HG03442 (cell line): ENCODE data around the gene MXRA8.
A peak's percentile ranks its signal among the peaks of the same experiment; 100 is the strongest.

ENCODE experiments used
- ATAC-seq: cut with Tn5 transposase; IDR thresholded peaks from one replicate; pipeline ENCODE4 v1.9.1; 2021; ENCODE audit warnings: mild to moderate bottlenecking, moderate library complexity; ENCODE audit not compliant: unreplicated experiment

Gene MXRA8

DNA sequence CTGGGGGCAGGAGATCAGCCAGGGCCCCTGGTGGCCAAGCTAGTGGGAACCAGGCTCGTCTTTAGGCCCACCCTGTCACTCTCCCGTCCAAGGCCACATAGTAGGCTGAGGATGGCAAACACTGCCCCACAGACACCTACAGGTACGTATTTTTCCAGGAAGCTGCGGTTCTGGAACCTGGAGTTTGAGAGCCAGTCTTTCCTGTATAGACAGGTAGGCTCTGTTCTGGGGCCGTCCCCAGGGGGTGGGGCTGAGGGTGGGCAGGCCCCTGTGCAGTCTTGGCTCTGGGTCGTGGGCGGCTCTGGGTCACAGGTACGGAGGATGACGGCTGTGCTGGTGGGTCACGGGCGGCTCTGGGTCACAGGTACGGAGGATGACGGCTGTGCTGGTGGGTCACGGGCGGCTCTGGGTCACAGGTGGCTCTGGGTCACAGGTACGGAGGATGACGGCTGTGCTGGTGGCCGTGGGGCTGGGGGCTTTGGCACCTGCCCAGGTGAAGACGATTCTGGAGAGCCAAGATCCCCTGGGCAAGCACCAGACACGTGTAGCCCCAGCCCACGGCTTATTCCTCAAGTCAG is 47.8 kb downstream of the MXRA8 start:
- no peak for ATAC-seq

DNA sequence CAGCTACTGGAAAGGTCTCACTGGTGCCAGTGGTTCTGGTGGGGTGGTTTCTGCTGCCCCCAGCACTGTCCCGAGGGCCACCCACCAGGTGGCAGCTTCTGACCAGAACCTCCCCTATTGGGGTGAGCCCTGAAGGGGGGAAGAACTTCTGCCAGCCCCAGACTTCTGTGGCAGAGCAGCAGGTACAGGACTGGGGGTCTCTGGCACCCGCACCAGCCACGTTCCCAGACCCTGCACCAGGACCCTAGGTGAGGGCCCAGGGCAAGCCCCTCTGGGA is 48.3 kb downstream of the MXRA8 start:
- ATAC-seq, result no peak

DNA sequence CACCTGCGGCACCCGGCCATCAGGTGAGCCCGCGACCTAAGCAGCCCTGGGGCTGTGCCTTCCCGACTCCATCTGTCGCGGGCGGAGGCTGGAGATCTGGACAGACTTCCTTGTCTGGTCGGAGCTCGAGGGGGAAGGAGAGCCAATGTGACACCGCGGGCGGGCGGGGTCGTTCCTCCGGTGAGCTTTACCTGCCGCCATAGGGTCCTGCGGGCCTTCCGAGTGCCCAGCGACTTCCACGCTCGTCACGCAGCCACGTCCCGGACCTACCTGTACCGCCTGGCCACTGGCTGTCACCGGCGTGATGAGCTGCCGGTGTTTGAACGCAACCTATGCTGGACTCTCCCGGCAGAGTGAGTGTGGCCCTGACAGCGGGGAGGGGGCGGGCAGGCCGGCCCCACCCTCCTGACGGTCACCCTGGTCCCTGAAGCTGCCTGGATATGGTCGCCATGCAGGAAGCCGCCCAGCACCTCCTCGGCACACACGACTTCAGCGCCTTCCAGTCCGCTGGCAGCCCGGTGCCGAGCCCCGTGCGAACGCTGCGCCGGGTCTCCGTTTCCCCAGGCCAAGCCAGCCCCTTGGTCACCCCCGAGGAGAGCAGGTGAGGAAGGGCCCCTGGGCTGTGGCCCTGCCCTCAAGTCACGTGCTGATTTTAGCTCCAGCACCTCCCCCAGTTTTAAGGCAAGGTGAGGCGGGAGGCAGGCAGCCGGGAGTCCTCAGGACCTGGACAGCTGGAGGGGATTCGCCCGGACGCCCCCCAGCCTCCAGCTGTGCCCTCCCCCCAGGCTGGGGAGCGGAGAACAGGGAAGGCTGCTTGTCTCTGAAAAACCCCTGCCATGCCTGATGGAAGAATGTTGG is 48.9 kb downstream of the MXRA8 start:
- ATAC-seq, result no peak

DNA sequence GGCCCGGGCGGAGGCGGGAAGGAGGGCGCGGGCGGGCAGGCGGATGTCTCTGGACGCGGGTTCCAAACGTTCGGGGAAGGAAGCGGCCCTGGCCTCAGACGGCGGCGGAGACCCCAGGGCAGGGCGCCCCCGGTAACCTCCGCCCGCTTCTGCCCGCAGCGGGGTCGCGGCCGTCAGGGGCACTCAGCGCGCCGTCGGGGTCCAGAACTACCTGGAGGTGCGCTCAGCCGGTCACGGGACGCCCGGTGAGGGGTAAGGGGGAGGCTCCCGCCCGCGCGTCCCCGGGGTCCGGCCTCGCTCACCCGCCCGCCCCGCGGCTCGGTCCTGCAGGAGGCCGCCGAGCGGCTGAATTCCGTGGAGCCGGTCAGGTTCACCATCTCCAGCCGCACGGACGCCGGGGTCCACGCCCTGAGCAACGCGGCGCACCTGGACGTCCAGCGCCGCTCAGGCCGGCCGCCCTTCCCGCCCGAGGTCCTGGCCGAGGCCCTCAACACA is 49.6 kb downstream of the MXRA8 start:
- ATAC-seq, result no peak

DNA sequence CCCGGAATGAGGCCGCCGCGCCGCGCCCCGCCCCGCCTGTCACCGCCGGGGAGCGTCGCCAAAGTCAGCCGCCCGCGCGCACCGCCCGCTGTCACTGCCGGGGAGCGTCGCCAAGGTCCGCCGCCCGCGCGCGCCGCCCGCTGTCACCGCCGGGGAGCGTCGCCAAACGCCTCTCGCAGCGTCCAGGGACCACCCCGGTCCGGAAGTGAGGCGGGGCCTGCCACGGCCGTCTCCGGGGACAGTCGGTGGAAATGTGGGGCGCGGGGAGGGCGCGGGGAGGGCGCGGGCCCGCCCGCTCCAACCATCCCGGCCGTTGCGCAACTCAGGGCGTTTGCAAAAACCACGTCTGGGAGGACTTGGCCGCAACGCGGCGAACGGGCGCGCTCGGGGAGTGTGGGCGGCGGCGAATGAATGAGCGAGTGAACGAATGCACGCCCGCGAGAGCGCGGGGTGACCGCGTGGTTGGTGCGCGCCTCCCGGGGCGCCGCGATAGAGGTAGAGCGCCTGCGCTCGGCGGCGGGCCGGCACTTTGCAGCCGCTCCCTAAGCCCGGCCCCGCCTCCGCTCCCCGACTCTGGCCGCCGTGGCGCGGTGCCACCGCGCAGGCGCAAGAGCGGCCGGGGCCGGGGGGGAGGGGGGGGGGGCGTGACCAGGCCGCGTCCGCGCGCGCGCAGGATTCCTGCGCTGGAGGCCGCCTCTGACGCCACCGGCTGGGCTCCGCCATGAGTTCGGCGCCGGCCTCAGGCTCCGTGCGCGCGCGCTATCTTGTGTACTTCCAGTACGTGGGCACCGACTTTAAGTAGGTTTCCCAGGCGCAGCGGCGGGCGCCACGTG is 50.2 kb downstream of the MXRA8 start, which contains the start of the genes ACAP3 and PUSL1:
TSS of gene ACAP3 (minus strand) at position 8 of the 833 bp plus-strand sequence. CDS start 115 bp downstream, outside the sequence.
TSS of gene PUSL1 (plus strand) at position 675 of the 833 bp plus-strand sequence. CDS start at position 722, 47 bp downstream.
- peak; percentile 59 for ATAC-seq

DNA sequence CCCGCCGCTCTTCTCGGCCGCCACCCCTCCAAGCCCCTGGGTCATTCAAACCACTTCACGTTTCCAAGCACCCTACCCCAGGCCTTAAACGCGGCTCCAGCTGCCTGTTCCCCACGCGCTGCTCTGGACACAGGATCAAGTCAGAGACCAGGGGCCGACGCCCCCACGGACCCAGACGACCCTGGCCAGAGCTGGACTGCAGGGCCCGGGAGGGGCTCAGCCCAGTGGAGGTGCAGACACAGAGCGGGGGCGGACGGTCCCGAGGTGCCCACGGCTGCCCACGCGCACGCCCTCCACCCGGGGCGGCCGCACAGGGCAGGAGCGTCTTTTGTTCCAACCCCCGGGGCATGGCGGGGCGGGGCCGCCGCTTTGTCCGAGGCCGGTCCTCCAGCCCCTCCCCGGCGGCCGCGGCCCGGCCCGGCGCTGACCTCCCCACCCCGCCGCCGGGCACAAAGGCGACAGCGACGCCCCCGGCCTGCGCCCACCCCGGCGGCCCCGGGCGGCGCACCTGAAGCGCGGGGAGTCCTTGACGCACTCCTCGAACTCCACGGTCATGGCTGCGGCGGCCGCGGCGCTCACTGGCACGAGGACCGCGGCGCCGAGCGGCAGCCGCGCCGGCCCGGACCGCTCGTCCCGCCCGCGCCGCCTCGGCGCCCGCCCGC is 51.0 kb downstream of the MXRA8 start:
- ATAC-seq, result peak; percentile 2

DNA sequence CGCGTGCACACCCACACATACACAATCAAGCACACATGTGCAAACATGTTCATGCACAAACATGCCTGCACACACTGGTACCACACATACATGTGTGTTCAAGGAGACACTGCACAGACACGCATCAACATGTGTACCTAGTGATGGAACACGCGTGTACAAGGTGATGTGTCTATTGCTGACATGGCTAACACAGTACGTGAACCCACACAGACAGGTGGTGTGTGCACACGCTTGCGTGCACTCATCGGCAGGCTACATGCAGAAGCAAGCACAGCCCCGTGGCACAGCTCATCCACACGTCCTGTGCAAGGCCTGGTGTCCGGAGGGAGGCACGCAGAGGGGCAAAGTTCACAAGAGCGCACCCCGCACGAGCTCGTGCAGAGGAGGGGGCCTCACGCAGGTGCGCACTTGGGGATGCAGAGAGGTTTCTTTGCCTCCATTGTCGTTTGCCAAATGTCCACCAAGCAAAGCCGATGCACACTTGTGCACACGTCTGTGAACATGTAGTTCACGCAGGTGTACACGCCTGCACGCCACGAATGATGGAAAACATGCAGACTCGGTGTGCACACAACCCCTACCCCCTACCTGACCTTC is 51.6 kb downstream of the MXRA8 start:
- ATAC-seq, result no peak

DNA sequence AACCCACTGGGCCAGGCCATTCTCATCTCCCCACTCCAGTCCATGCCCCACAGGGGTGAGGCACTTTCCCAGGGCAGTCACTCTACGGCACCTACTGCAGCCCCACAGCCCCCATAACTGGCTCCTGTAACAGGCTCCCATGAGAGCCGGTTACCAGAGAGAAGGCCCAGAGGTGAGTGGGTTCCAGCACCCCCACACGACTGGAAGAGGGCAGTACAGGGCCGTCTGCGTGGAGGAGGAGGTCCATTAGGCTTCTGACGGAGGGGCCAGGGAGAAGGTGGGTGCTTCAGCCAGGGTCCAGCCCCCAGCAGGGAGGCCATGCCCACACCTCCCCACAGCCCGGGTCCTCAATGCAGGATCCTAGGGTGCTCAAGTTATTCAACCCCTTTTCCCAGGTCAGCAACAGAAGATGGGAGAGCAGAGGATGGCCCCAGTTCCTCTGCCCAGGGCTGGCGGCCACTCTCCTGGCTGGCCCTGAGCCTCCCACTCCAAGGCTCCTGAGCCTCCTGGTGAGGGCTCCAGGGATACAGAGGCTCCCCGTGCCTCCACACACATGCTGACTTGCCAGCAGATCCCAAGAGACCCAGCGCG is 52.2 kb downstream of the MXRA8 start:
- no peak for ATAC-seq

DNA sequence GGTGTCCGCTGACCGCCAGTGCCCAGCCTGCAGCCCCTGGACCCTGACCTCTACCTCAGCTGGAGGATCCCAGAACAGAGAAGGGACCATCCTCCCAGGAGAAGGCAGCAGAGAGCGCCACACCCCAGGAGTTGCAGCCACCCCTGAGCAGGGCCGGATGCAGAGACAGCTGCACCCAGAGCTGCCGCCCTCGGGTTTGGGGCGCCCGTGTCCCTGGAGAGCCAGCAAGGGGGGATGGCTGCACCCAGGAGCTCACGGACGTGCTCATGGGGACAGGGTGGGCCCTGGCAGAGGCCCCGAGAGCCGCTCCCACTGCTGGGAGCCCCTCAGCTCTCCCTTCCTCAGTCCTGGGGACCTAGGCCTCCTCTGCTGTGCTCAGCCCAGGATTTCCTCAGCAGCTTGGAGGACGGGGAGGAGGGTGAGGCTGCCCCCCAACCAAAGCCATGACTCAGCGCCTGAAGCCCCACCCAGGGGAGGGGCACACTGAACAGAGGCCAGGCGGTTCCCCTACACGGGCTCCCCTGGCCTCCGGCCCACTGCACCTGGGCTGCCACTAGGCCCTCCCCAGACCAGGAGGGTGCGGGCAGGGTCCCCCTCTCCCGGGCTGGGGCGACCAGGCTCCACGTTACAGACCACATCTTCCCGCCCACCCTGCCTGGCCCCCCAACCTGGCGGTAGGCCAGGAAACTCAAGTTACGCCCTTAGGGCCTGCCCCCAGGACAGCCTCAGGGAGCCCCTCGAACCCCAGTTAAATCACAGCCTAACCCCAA is 52.9 kb downstream of the MXRA8 start:
- no peak for ATAC-seq

DNA sequence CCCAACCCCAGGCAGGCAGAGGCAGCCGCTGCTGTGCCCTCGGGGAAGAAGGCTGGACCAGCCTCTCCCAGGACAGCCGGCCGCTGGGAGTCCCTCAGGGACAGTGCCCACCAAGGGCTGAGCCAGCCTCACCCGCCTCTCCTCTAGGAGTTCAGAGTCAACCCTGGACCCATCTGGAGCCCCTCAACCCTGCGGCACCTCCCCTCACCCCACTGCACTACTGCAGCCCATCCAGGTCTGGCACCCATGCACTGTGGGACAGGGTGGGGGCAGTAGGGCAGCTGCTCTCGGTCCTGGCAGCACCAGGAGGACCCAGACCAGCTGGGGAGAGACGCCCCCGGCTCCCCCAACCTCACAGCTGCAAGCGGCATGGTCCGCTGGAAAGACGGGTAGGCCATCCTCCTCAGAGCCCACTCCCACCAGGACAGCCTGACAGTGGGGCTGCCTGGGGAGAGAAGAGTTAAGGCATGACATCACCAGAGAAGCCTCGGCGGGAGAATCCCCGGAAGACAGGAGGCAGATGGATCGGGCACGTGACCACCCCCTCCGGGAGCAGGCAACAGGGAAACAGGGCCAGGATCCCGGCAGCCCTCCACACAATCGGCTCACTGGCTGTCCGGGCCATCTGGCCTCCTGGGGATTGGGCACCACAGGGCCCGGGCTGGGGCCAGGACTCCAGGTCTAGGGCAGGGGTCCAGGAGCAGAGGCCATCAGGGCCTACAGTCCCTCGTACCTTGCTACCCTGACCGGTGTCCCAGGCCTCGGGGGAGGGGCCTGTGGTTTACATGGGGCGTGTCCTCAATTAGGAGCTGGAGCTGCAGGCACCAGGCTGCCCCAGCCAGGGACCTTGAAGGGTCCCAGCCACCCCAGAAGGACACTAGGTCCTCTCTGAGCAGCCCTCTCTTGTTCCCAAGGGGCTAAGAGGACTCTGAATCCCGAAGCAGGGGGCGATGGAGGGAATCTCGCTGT is 53.7 kb downstream of the MXRA8 start:
- ATAC-seq, result no peak

DNA sequence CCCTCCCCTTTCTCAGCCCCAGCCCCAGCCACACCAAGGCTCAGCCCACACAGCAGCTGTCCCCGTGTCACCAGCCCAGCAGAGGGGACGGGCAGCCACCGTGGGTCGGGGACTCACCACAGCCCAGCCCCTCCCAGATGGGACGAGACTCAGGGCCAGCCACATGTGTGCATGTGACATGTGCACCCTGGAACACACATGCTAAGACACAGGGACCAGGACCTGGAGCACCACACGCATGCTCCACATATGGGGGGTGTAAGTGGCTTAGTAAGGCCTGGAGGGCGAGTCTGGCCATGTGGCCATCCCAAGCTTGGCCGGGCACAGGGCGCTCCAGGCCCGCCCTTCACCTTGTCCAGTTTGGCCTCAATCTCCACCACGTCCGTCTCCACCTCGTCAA is 54.6 kb downstream of the MXRA8 start:
- ATAC-seq, result no peak

DNA sequence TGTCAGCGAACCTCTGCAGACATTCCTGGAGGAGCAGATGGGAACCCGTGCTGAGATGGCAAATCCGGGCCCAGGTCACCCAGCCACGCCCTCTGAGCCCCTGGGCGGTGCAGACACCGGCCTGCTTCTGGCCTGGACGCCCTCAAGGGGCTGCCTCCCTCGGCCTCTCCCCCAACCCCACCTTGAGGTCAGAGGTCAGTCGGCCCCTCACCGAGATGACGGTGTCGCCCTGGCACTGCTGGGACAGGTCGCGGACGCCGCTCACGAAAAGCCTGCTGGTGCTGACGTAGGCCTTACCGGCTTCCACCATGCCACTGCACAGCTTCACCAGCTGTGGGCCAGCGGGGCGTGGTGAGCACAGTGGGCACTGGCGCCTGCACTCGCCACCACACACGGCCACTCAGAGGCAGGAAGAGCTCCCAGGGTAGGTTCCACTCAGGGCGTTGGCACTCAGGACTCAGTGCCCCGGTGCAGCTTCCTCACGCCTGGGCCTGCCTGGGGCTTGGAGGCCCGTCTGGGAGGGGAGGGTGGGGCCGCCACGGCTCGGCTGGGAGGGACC is 55.3 kb downstream of the MXRA8 start:
- ATAC-seq, result no peak
